ENCODE measurements around the gene C5orf47. TPM values are rescaled to one million over a fixed set of nuclear protein-coding genes. Genes with fewer than 3 reads are reported as not detected.

The C5orf47 gene
- total RNA-seq, 1 experiment from 2014 or later: not detected

DNA sequence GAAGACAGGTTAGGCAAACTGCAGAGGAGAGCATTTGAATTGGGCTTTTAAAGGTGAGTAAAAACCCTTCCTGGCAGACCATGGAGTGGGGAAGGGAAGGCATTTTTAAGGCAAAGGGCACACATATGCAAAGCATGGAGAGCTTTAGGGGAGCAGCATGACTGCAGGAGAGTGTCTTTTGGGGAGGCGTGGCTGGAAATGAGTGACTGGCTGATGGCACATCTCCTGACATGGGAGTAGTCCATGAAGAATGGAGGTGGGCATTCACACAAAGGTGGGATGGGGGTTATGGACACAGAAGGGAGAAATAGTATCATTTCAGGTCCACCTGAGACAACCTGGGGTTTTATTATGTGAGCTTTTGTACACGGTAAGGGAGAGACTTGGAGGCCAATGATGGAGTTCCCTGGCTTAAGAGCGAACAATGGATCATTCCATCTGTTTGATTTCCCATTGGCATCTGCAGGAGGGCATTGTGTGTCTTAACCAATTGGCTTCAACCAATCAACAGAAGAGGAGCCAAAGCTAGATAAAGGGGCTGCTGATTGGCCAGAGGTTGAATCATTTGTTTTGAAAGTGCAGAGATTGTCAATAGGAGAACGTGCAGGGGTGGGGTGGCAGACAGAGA lies 58.6 kb downstream of the C5orf47 start:
- CTCF ChIA-PET: interaction anchor here (1.1 kb wide), 1 partner anchor 265 kb away, joined by 3 read pairs; no protein-coding TSS in a partner anchor
- Histone ChIP-seq H3K27me3 (replicated peaks; ENCODE audit: insufficient read depth, low read depth, low read length, poor library complexity) (no peaks in the 10 kb centered on the region), H3K27ac (ENCODE audit: low read depth, low read length, poor library complexity, severe bottlenecking) (no peak overlapping the region), H3K36me3 (ENCODE audit: insufficient read depth, low read length, poor library complexity, severe bottlenecking) (no peaks in the 10 kb centered on the region), H3K4me3 (ENCODE audit: low read depth, low read length, poor library complexity, severe bottlenecking) (no peak overlapping the region), H3K9me3 (ENCODE audit: low read depth, low read length, poor library complexity, severe bottlenecking) (no peaks in the 10 kb centered on the region), H3K4me1 (ENCODE audit: insufficient read depth, low read length, poor library complexity, severe bottlenecking) (no peaks in the 10 kb centered on the region)
- DNase-seq (ENCODE audit: low spot score): no peak
- no peak for TF ChIP-seq EZH2 (IDR thresholded peaks at IDR 0.05; ENCODE audit: borderline replicate concordance, low read depth, low read length, poor library complexity, severe bottlenecking)
- TF ChIP-seq, protein P1, sequence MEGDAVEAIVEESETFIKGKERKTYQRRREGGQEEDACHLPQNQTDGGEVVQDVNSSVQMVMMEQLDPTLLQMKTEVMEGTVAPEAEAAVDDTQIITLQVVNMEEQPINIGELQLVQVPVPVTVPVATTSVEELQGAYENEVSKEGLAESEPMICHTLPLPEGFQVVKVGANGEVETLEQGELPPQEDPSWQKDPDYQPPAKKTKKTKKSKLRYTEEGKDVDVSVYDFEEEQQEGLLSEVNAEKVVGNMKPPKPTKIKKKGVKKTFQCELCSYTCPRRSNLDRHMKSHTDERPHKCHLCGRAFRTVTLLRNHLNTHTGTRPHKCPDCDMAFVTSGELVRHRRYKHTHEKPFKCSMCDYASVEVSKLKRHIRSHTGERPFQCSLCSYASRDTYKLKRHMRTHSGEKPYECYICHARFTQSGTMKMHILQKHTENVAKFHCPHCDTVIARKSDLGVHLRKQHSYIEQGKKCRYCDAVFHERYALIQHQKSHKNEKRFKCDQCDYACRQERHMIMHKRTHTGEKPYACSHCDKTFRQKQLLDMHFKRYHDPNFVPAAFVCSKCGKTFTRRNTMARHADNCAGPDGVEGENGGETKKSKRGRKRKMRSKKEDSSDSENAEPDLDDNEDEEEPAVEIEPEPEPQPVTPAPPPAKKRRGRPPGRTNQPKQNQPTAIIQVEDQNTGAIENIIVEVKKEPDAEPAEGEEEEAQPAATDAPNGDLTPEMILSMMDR (conservative IDR thresholded peaks at IDR 0.05; ENCODE audit: low read depth, low read length): no peak
- no TSS peak for BruUV-seq (replicated peaks)
- POLR2A ChIA-PET (ENCODE audit: low non-redundant PET): no interaction called here
- intact Hi-C loops (cut with micrococcal nuclease; ENCODE audit: unreplicated experiment): no loop called here

DNA sequence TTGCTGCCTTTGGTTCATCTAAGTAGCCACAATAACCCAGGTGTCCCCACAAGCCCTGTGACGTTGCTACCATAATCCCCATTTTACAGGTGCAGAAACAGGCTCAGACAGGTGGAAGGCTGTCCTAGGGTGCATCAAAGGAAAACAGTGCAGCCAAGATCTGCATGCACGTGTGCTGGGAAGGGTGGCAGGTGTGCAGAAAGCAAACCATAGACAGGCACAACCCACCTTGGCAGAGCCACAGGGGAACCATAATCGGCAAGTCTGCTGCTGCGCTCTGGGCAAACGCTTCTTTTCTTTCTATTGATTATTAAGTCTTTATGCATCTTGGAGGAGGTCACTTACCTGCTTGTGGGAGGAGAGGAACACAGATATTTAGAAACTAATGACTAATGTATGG lies 63.7 kb downstream of the C5orf47 start:
- CTCF ChIA-PET: no interaction called here
- POLR2A ChIA-PET (ENCODE audit: low non-redundant PET): no interaction called here
- no peak overlapping the region for H3K4me3 ChIP-seq (ENCODE audit: low read depth, low read length, poor library complexity, severe bottlenecking)
- no peaks in the 10 kb centered on the region for H3K36me3 ChIP-seq (ENCODE audit: insufficient read depth, low read length, poor library complexity, severe bottlenecking)
- no peaks in the 10 kb centered on the region for H3K9me3 ChIP-seq (ENCODE audit: low read depth, low read length, poor library complexity, severe bottlenecking)
- peaks cover 6% of the 10 kb centered on the region for H3K27me3 ChIP-seq (replicated peaks; ENCODE audit: insufficient read depth, low read depth, low read length, poor library complexity)
- H3K27ac ChIP-seq (ENCODE audit: low read depth, low read length, poor library complexity, severe bottlenecking): no peak overlapping the region
- H3K4me1 ChIP-seq (ENCODE audit: insufficient read depth, low read length, poor library complexity, severe bottlenecking): no peaks in the 10 kb centered on the region
- no peak for DNase-seq (ENCODE audit: low spot score)
- TF ChIP-seq EZH2 (IDR thresholded peaks at IDR 0.05; ENCODE audit: borderline replicate concordance, low read depth, low read length, poor library complexity, severe bottlenecking): no peak
- TF ChIP-seq, protein P1 (conservative IDR thresholded peaks at IDR 0.05; ENCODE audit: low read depth, low read length): no peak
- BruUV-seq (replicated peaks): no TSS peak
- intact Hi-C loops (cut with micrococcal nuclease; ENCODE audit: unreplicated experiment): no loop called here

DNA sequence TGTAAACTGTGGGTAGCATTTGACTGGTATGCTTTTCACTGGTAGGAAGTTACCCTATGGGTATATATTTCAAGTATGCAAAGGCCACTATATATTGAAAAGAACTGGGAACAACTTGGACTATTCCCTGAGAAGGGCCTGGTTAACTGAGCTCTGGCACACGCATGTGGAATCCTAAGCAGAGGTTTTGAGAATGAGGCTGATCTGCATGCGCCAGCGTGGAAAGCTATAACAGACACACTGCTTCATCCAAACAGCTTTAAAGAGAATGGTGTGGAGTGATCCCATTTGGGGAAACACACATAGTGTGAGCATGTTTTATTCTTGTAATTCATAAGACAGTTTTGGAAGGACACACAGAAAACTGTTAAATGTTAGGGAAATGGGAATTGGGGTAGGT lies 64.9 kb downstream of the C5orf47 start:
- Histone ChIP-seq H3K4me3 (ENCODE audit: low read depth, low read length, poor library complexity, severe bottlenecking) (no peak overlapping the region), H3K27ac (ENCODE audit: low read depth, low read length, poor library complexity, severe bottlenecking) (no peak overlapping the region), H3K36me3 (ENCODE audit: insufficient read depth, low read length, poor library complexity, severe bottlenecking) (no peaks in the 10 kb centered on the region), H3K4me1 (ENCODE audit: insufficient read depth, low read length, poor library complexity, severe bottlenecking) (no peaks in the 10 kb centered on the region), H3K9me3 (ENCODE audit: low read depth, low read length, poor library complexity, severe bottlenecking) (no peaks in the 10 kb centered on the region), H3K27me3 (replicated peaks; ENCODE audit: insufficient read depth, low read depth, low read length, poor library complexity) (peaks cover 6% of the 10 kb centered on the region)
- no TSS peak for BruUV-seq (replicated peaks)
- intact Hi-C loops (cut with micrococcal nuclease; ENCODE audit: unreplicated experiment): no loop called here
- no peak for DNase-seq (ENCODE audit: low spot score)
- ChIA-PET CTCF (no interaction called here), POLR2A (ENCODE audit: low non-redundant PET) (no interaction called here)
- TF ChIP-seq, protein P1 (conservative IDR thresholded peaks at IDR 0.05; ENCODE audit: low read depth, low read length): no peak
- TF ChIP-seq EZH2 (IDR thresholded peaks at IDR 0.05; ENCODE audit: borderline replicate concordance, low read depth, low read length, poor library complexity, severe bottlenecking): no peak

Other genes starting within 250 kb of the C5orf47 start
- gene CPEB4, start 100.8 kb upstream of the C5orf47 start, total RNA-seq (2021): 1.6 and 2.2 TPM in 2 replicates
- gene NSG2, start 56.5 kb downstream of the C5orf47 start, total RNA-seq (2021): 0.37 and 0.60 TPM in 2 replicates

All from A673 (cell line).